Activated CD4-positive, alpha-beta T cell treated with anti-CD3 and anti-CD28 coated beads for 1 hour (primary cell): Measurements from ENCODE around the gene POLR2F.

Source experiments
- DNase-seq: peaks from one replicate; pipeline ENCODE4 v3.0.0-alpha.2; 2020

The POLR2F gene

GRCh38 chr22:37953437-37954179 lies at the start of gene POLR2F, which contains the start of gene C22orf23:
Gene POLR2F, plus strand, starts transcription at chr22:37953699. Its CDS starts 89 bp downstream, at chr22:37953788.
Gene C22orf23, minus strand, starts transcription at chr22:37953601. Its CDS starts 452 bp downstream, at chr22:37953149.
- DNase-seq = peak; percentile 95

- DNase-seq = no peak
These were observed 48.6 kb upstream of the POLR2F start for GRCh38 chr22:37904572-37905533.

- DNase-seq = peak; percentile 43
These were observed 47.8 kb upstream of the POLR2F start, which contains the start of gene MICALL1 for GRCh38 chr22:37905534-37906363. Gene MICALL1, plus strand, starts transcription at chr22:37906297. Its CDS starts 126 bp downstream, at chr22:37906423.

GRCh38 chr22:37906364-37907008 lies 47.0 kb upstream of the POLR2F start:
- DNase-seq = peak; percentile 17

- DNase-seq = no peak
These were observed 46.2 kb upstream of the POLR2F start for GRCh38 chr22:37907036-37907954.

GRCh38 chr22:37909766-37910165 lies 43.7 kb upstream of the POLR2F start:
- no peak for DNase-seq

GRCh38 chr22:37910890-37911672 lies 42.4 kb upstream of the POLR2F start:
- DNase-seq = no peak

GRCh38 chr22:37911697-37912096 lies 41.8 kb upstream of the POLR2F start:
- no peak for DNase-seq

GRCh38 chr22:37912171-37912570 lies 41.3 kb upstream of the POLR2F start:
- DNase-seq = no peak

- no peak for DNase-seq
These were observed 40.2 kb upstream of the POLR2F start for GRCh38 chr22:37913233-37913721.

GRCh38 chr22:37916311-37916710 lies 37.2 kb upstream of the POLR2F start:
- no peak for DNase-seq

GRCh38 chr22:37917874-37918548 lies 35.5 kb upstream of the POLR2F start:
- DNase-seq = no peak

GRCh38 chr22:37918580-37919270 lies 34.8 kb upstream of the POLR2F start:
- no peak for DNase-seq

- DNase-seq = no peak
These were observed 33.4 kb upstream of the POLR2F start for GRCh38 chr22:37920126-37920525.

GRCh38 chr22:37922191-37922590 lies 31.3 kb upstream of the POLR2F start:
- DNase-seq = no peak

- DNase-seq = no peak
These were observed 29.6 kb upstream of the POLR2F start for GRCh38 chr22:37923927-37924326.

GRCh38 chr22:37924386-37925065 lies 29.0 kb upstream of the POLR2F start:
- no peak for DNase-seq

GRCh38 chr22:37925330-37925729 lies 28.2 kb upstream of the POLR2F start:
- DNase-seq = no peak
